HG03108 (cell line): ENCODE data around the gene RAB11FIP4.
"Not testable (repeated sequence)": the region's sequence is repeated elsewhere in the genome, so short reads cannot be mapped to it uniquely, and the experiment has no call there.

Experiments
- ATAC-seq: cut with Tn5 transposase; IDR thresholded peaks from one replicate; pipeline ENCODE4 v1.9.1; 2021; ENCODE audit warnings: moderate library complexity; ENCODE audit not compliant: unreplicated experiment

RAB11FIP4 gene

GRCh38 chr17:31428512-31428911 is 37.0 kb downstream of the RAB11FIP4 start:
- ATAC-seq = no peak

- no peak for ATAC-seq
Observed at GRCh38 chr17:31431098-31431851, 39.8 kb downstream of the RAB11FIP4 start.

- ATAC-seq = no peak
Observed at GRCh38 chr17:31431852-31432658, 40.6 kb downstream of the RAB11FIP4 start.

- ATAC-seq = no peak
Observed at GRCh38 chr17:31433091-31433790, 41.8 kb downstream of the RAB11FIP4 start.

- no peak for ATAC-seq
Observed at GRCh38 chr17:31433811-31434726, 42.6 kb downstream of the RAB11FIP4 start.

- no peak for ATAC-seq
Observed at GRCh38 chr17:31434727-31435050, 43.2 kb downstream of the RAB11FIP4 start.

- no peak for ATAC-seq
Observed at GRCh38 chr17:31435581-31435980, 44.1 kb downstream of the RAB11FIP4 start.

GRCh38 chr17:31437720-31438400 is 46.4 kb downstream of the RAB11FIP4 start:
- ATAC-seq = no peak

GRCh38 chr17:31439716-31440115 is 48.2 kb downstream of the RAB11FIP4 start:
- ATAC-seq = no peak

- ATAC-seq = no peak
Observed at GRCh38 chr17:31442276-31442675, 50.8 kb downstream of the RAB11FIP4 start.

GRCh38 chr17:31442856-31443255 is 51.4 kb downstream of the RAB11FIP4 start:
- not testable (repeated sequence) for ATAC-seq

- no peak for ATAC-seq
Observed at GRCh38 chr17:31443386-31443785, 51.9 kb downstream of the RAB11FIP4 start.

- ATAC-seq = no peak
Observed at GRCh38 chr17:31444026-31444425, 52.6 kb downstream of the RAB11FIP4 start.

GRCh38 chr17:31446195-31446967 is 54.9 kb downstream of the RAB11FIP4 start:
- ATAC-seq = no peak

- ATAC-seq = no peak
Observed at GRCh38 chr17:31448467-31449077, 57.1 kb downstream of the RAB11FIP4 start.

GRCh38 chr17:31449111-31449510 is 57.6 kb downstream of the RAB11FIP4 start:
- ATAC-seq = no peak

GRCh38 chr17:31449746-31450145 is 58.3 kb downstream of the RAB11FIP4 start:
- ATAC-seq = no peak

- no peak for ATAC-seq
Observed at GRCh38 chr17:31452101-31452500, 60.6 kb downstream of the RAB11FIP4 start.

- ATAC-seq = no peak
Observed at GRCh38 chr17:31452561-31453110, 61.2 kb downstream of the RAB11FIP4 start.
